H9 (cell line): ENCODE measurements around the gene EPB41L4A. TPM values are rescaled to one million over a fixed set of nuclear protein-coding genes. Genes with fewer than 3 reads are reported as not detected.

Source experiments
- DNase-seq: peaks from one replicate; pipeline ENCODE4 v3.0.0-alpha.2; 2017
- H2AFZ ChIP-seq: one replicate; pipeline ENCODE4 v1.6.1; 2013; ENCODE audit warnings: mild to moderate bottlenecking, low read length, control low read depth, moderate library complexity
- H2AK5ac ChIP-seq: 2 replicates; pipeline ENCODE4 v1.6.1; 2013; ENCODE audit warnings: low read length, control low read depth, mixed read lengths; ENCODE audit not compliant: insufficient read length
- H2BK120ac ChIP-seq: one replicate; pipeline ENCODE4 v1.6.1; 2013; ENCODE audit warnings: low read depth, mild to moderate bottlenecking, low read length, control low read depth, inconsistent platforms; ENCODE audit not compliant: poor library complexity, severe bottlenecking
- H2BK12ac ChIP-seq: 2 replicates; pipeline ENCODE4 v1.6.1; 2013; ENCODE audit warnings: low read length, control low read depth, mixed read lengths, low read depth; ENCODE audit not compliant: insufficient read length
- H2BK15ac ChIP-seq: 2 replicates; pipeline ENCODE4 v1.6.1; 2013; ENCODE audit warnings: low read depth, low read length, control low read depth
- H2BK20ac ChIP-seq: one replicate; pipeline ENCODE4 v1.6.1; 2013; ENCODE audit warnings: low read depth, mild to moderate bottlenecking, low read length, control low read depth, inconsistent platforms; ENCODE audit not compliant: poor library complexity, severe bottlenecking
- H2BK5ac ChIP-seq: 2 replicates; pipeline ENCODE4 v1.6.1; 2013; ENCODE audit warnings: low read length, control low read depth, mixed read lengths; ENCODE audit not compliant: insufficient read length
- H3K14ac ChIP-seq: 2 replicates; pipeline ENCODE4 v1.6.1; 2013; ENCODE audit warnings: low read length, control low read depth; ENCODE audit not compliant: insufficient read depth
- H3K18ac ChIP-seq: 2 replicates; pipeline ENCODE4 v1.6.1; 2013; ENCODE audit warnings: low read depth, mild to moderate bottlenecking, mixed read lengths, low read length, control low read depth; ENCODE audit not compliant: insufficient read length
- H3K23ac ChIP-seq: 2 replicates; pipeline ENCODE4 v1.6.1; 2013; ENCODE audit warnings: low read length, control low read depth, mixed read lengths, low read depth; ENCODE audit not compliant: insufficient read length
- H3K23me2 ChIP-seq: 2 replicates; pipeline ENCODE4 v1.6.1; 2013; ENCODE audit warnings: low read depth, mild to moderate bottlenecking, mixed read lengths, low read length, control low read depth; ENCODE audit not compliant: insufficient read length, poor library complexity, severe bottlenecking
- H3K27ac ChIP-seq: 2 replicates; pipeline ENCODE4 v1.5.1; 2013; ENCODE audit warnings: low read length, control low read depth, mixed read lengths, low read depth; ENCODE audit not compliant: insufficient read length
- H3K27me3 ChIP-seq: 2 replicates; pipeline ENCODE4 v1.6.1; 2013; ENCODE audit warnings: low read length, control low read depth, inconsistent platforms; ENCODE audit not compliant: insufficient read depth
- H3K4ac ChIP-seq: 2 replicates; pipeline ENCODE4 v1.6.1; 2013; ENCODE audit warnings: low read depth, mild to moderate bottlenecking, control low read depth, inconsistent platforms, low read length, moderate library complexity
- H3K4me1 ChIP-seq: 2 replicates; pipeline ENCODE4 v1.6.1; 2013; ENCODE audit warnings: low read length, control low read depth, inconsistent platforms; ENCODE audit not compliant: insufficient read depth
- H3K4me2 ChIP-seq: 2 replicates; pipeline ENCODE4 v1.6.1; 2013; ENCODE audit warnings: low read length, control low read depth, mixed read lengths; ENCODE audit not compliant: insufficient read length, insufficient read depth
- H3K56ac ChIP-seq: 2 replicates; pipeline ENCODE4 v1.6.1; 2013; ENCODE audit warnings: low read depth, mild to moderate bottlenecking, mixed read lengths, low read length, control low read depth; ENCODE audit not compliant: insufficient read length
- H3K79me1 ChIP-seq: 2 replicates; pipeline ENCODE4 v1.6.1; 2013; ENCODE audit warnings: low read depth, mild to moderate bottlenecking, moderate library complexity, low read length, control low read depth, inconsistent platforms; ENCODE audit not compliant: insufficient read depth, poor library complexity, severe bottlenecking
- H3K79me2 ChIP-seq: 2 replicates; pipeline ENCODE4 v1.6.1; 2013; ENCODE audit warnings: low read length, control low read depth, inconsistent platforms; ENCODE audit not compliant: insufficient read depth
- H3K9ac ChIP-seq: 2 replicates; pipeline ENCODE4 v1.6.1; 2013; ENCODE audit warnings: low read length, control low read depth, mixed read lengths; ENCODE audit not compliant: insufficient read length; ENCODE audit errors: extremely low read depth
- H3K9me3 ChIP-seq: one replicate; pipeline ENCODE4 v1.6.1; 2013; ENCODE audit warnings: low read depth, low read length, inconsistent platforms; ENCODE audit not compliant: control insufficient read depth
- H3T11ph ChIP-seq: one replicate; pipeline ENCODE4 v1.6.1; 2013; ENCODE audit warnings: mild to moderate bottlenecking, low read length, control low read depth, inconsistent platforms
- H4K20me1 ChIP-seq: one replicate; pipeline ENCODE4 v1.6.1; 2013; ENCODE audit not compliant: control insufficient read depth, insufficient read length, insufficient read depth
- H4K5ac ChIP-seq: 2 replicates; pipeline ENCODE4 v1.6.1; 2013; ENCODE audit warnings: low read depth, mild to moderate bottlenecking, mixed read lengths, low read length, control low read depth; ENCODE audit not compliant: insufficient read length
- H4K8ac ChIP-seq: replicated peaks from 2 replicates; pipeline ENCODE4 v1.6.1; 2013; ENCODE audit warnings: low read length, control low read depth, mixed read lengths, low read depth; ENCODE audit not compliant: insufficient read length
- H4K91ac ChIP-seq: 2 replicates; pipeline ENCODE4 v1.6.1; 2013; ENCODE audit warnings: low read depth, mild to moderate bottlenecking, moderate library complexity, mixed read lengths, low read length, control low read depth; ENCODE audit not compliant: insufficient read length
- H3K27ac Mint-ChIP-seq, 3 experiments: 2 replicates in 2 of 3; 3 replicates in 1 of 3; pipeline ENCODE4 v1.8.0; 2020 to 2021; ENCODE audit warnings: mixed read lengths in 3 of 3, mild to moderate bottlenecking in 1 of 3, moderate library complexity in 1 of 3
- H3K27me3 Mint-ChIP-seq: 2 replicates; pipeline ENCODE4 v1.8.0; 2021; ENCODE audit warnings: low read depth, mild to moderate bottlenecking, moderate library complexity, mixed read lengths
- H3K36me3 Mint-ChIP-seq, 3 experiments: 2 replicates in 2 of 3; 3 replicates in 1 of 3; pipeline ENCODE4 v1.8.0; 2020 to 2021; ENCODE audit warnings: low read depth in 3 of 3, mixed read lengths in 3 of 3; ENCODE audit not compliant: insufficient read depth in 1 of 3
- H3K4me1 Mint-ChIP-seq, 2 experiments: 2 replicates each; pipeline ENCODE4 v1.8.0; 2020; ENCODE audit warnings: mixed read lengths in 2 of 2
- H3K4me3 Mint-ChIP-seq, 2 experiments: 2 replicates in 1 of 2; 3 replicates in 1 of 2; pipeline ENCODE4 v1.8.0; 2020 to 2021; ENCODE audit warnings: mild to moderate bottlenecking in 2 of 2, mixed read lengths in 2 of 2, moderate library complexity in 1 of 2
- H3K9me3 Mint-ChIP-seq, 2 experiments: 2 replicates in 1 of 2; 3 replicates in 1 of 2; pipeline ENCODE4 v1.8.0; 2020; ENCODE audit warnings: mild to moderate bottlenecking in 2 of 2, mixed read lengths in 2 of 2, moderate library complexity in 1 of 2
- WGBS: extraction: QIAGEN DNeasy Blood & Tissue Kit; methylation state at CpG from one replicate; pipeline ENCODE4 v1.1.7; 2013; ENCODE audit warnings: missing lambda C conversion rate, low lambda C conversion rate, mixed read lengths; ENCODE audit not compliant: insufficient read length; ENCODE audit errors: extremely low coverage; 5-methylcytosine and 5-hydroxymethylcytosine counted together
- total RNA-seq: library from RNA; stranded (reverse); gene quantifications from 2 replicates; pipeline ENCODE4 v1.2.1, GENCODE V29; 2021
- TF ChIP-seq, protein P1 (sequence below): fragments of 200-600 bp; sonication (generic); conservative IDR thresholded peaks from 3 replicates; pipeline ENCODE4 v1.8.0; 2021; ENCODE audit warnings: antibody characterized with exemption, mild to moderate bottlenecking

Gene EPB41L4A
- total RNA-seq, 1 experiment from 2014 or later = 4.9 TPM

DNA sequence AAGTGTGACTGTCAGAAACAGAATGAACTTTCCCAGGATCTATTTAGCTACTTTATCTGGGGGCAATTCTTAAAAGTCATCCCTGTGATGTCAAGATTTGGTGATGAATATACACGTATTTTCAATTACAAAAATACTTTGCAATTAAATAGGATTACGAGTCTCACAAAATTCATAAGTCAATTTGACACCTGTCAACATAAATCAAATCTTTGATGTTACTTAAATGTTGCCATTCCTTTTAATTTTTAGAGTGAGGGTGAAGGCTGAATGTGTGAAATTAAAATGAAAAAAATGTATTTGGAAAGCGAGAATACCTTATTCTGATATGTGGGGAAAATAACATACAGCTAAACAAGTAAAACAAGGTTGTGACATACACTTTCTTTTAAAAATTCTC, 202.9 kb downstream of the EPB41L4A start:
- Histone ChIP-seq H4K91ac (no peak overlapping the region), H3K4me1 (no peaks in the 10 kb centered on the region), H2BK20ac (no peak overlapping the region), H3K9ac (no peak overlapping the region), H3T11ph (no peak overlapping the region), H3K56ac (no peak overlapping the region), H3K23ac (no peak overlapping the region), H2BK120ac (no peak overlapping the region), H3K27ac (no peak overlapping the region), H3K23me2 (no peaks in the 10 kb centered on the region), H3K9me3 (no peaks in the 10 kb centered on the region), H2BK5ac (no peak overlapping the region), H3K4ac (no peak overlapping the region), H3K14ac (no peak overlapping the region), H4K5ac (no peak overlapping the region), H3K4me2 (no peak overlapping the region), H3K27me3 (no peaks in the 10 kb centered on the region), H2AFZ (no peak overlapping the region), H3K79me2 (no peaks in the 10 kb centered on the region), H4K8ac (no peak overlapping the region), H2BK12ac (no peak overlapping the region), H4K20me1 (no peaks in the 10 kb centered on the region), H3K79me1 (no peaks in the 10 kb centered on the region), H2BK15ac (no peak overlapping the region), H2AK5ac (no peak overlapping the region), H3K18ac (no peak overlapping the region)
- H3K27ac Mint-ChIP-seq = no peak overlapping the region
- no peaks in the 10 kb centered on the region for H3K27me3 Mint-ChIP-seq
- H3K4me3 Mint-ChIP-seq = no peak overlapping the region
- WGBS = no CpG with 5 or more reads among the region's 3 CpGs
- H3K36me3 Mint-ChIP-seq = no peaks in the 10 kb centered on the region; a peak in 1 of 7 replicates
- H3K4me1 Mint-ChIP-seq = peaks cover 11 to 19% of the 10 kb centered on the region in 2 experiments
- DNase-seq = no peak
- no peaks in the 10 kb centered on the region; a peak in 1 of 5 replicates for H3K9me3 Mint-ChIP-seq
- TF ChIP-seq, protein P1, sequence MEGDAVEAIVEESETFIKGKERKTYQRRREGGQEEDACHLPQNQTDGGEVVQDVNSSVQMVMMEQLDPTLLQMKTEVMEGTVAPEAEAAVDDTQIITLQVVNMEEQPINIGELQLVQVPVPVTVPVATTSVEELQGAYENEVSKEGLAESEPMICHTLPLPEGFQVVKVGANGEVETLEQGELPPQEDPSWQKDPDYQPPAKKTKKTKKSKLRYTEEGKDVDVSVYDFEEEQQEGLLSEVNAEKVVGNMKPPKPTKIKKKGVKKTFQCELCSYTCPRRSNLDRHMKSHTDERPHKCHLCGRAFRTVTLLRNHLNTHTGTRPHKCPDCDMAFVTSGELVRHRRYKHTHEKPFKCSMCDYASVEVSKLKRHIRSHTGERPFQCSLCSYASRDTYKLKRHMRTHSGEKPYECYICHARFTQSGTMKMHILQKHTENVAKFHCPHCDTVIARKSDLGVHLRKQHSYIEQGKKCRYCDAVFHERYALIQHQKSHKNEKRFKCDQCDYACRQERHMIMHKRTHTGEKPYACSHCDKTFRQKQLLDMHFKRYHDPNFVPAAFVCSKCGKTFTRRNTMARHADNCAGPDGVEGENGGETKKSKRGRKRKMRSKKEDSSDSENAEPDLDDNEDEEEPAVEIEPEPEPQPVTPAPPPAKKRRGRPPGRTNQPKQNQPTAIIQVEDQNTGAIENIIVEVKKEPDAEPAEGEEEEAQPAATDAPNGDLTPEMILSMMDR = no peak
